HepG2 (cell line): ENCODE data around the gene IRX4. TPM values are rescaled to one million over a fixed set of nuclear protein-coding genes. Genes with fewer than 3 reads are reported as not detected.

Source experiments
- ATAC-seq: fragments of 200-7000 bp; cut with Tn5 transposase; 3 replicates; pipeline ENCODE4 v1.9.1; 2020; ENCODE audit warnings: mild to moderate bottlenecking, moderate library complexity
- BruUV-seq: library from RNA; stranded (reverse); fragments of 400-500 nt; replicated peaks from 2 replicates; lab custom pipeline; 2021; lab: Mats Ljungman, UMichigan
- CTCF ChIA-PET: fragments of 300-600 bp; formaldehyde crosslinking; extraction: SDS; loops from one replicate; lab custom pipeline; 2021; ENCODE audit warnings: low total read pairs, inconsistent platforms, low intra/inter-chr PET ratio; lab: Yijun Ruan, JAX
- POLR2A ChIA-PET: fragments of 350-600 bp; sonication (Branson Sonifier 250); formaldehyde crosslinking; loops from one replicate; lab custom pipeline; 2020; ENCODE audit warnings: antibody characterized with exemption, inconsistent platforms; lab: Yijun Ruan, JAX
- DNase-seq: peaks from one replicate; pipeline ENCODE4 v3.0.0-alpha.2; 2015; ENCODE audit warnings: low spot score
- FAIRE-seq: peaks from 3 replicates; lab custom pipeline; 2011; peaks lifted over from hg19 to GRCh38; lab: Jason Lieb, UNC
- H2AFZ ChIP-seq: one replicate; pipeline ENCODE4 v1.6.1; 2011; ENCODE audit warnings: low read length, inconsistent platforms
- H3K27ac ChIP-seq: fragments of 300-600 bp; 3 replicates; pipeline ENCODE4 v1.8.0; 2011; ENCODE audit warnings: mixed run types, mild to moderate bottlenecking, mixed read lengths, low read length, inconsistent platforms; ENCODE audit not compliant: insufficient read depth; ENCODE audit errors: extremely low read length
- H3K27me3 ChIP-seq, 2 experiments: fragments of 200-600 bp in 1 of 2; 2 replicates in 1 of 2; 3 replicates in 1 of 2; pipeline versions ENCODE4 v1.6.0 to v1.8.0; 2011; ENCODE audit warnings: low read length in 2 of 2, mild to moderate bottlenecking in 2 of 2, moderate library complexity in 2 of 2, inconsistent platforms in 1 of 2; ENCODE audit not compliant: insufficient read depth in 2 of 2, control insufficient read depth in 1 of 2
- H3K36me3 ChIP-seq, 2 experiments: fragments of 200-600 bp in 1 of 2; replicated peaks in 1 of 2; 2 replicates in 1 of 2; 3 replicates in 1 of 2; pipeline versions ENCODE4 v1.5.1 to v1.8.0; 2011; ENCODE audit warnings: low read length in 2 of 2, inconsistent platforms in 1 of 2; ENCODE audit not compliant: insufficient read depth in 2 of 2, control insufficient read depth in 1 of 2
- H3K4me1 ChIP-seq: 2 replicates; pipeline ENCODE4 v1.5.1; 2012; ENCODE audit warnings: low read length, inconsistent platforms; ENCODE audit not compliant: insufficient read depth
- H3K4me2 ChIP-seq: 2 replicates; pipeline ENCODE4 v1.6.0; 2011; ENCODE audit warnings: low read depth, low read length, inconsistent platforms
- H3K4me3 ChIP-seq, 3 experiments: fragments of 200-600 bp in 1 of 3; sonication (generic), shearing (Covaris generic) in 1 of 3; replicated peaks in 1 of 3; 2 replicates each; pipeline ENCODE4 v1.5.1; 2011 to 2016; ENCODE audit warnings: low read length in 3 of 3, inconsistent platforms in 2 of 3, low read depth in 2 of 3, mild to moderate bottlenecking in 2 of 3, control low read depth in 1 of 3, mixed read lengths in 1 of 3; ENCODE audit not compliant: insufficient read depth in 1 of 3
- H3K79me2 ChIP-seq: one replicate; pipeline ENCODE4 v1.6.1; 2011; ENCODE audit warnings: low read length, inconsistent platforms; ENCODE audit not compliant: insufficient read depth
- H3K9ac ChIP-seq: 2 replicates; pipeline ENCODE4 v1.6.0; 2011; ENCODE audit warnings: mild to moderate bottlenecking, low read depth, low read length, inconsistent platforms; ENCODE audit not compliant: insufficient read depth
- H3K9me3 ChIP-seq: 2 replicates; pipeline ENCODE4 v1.5.1; 2012; ENCODE audit warnings: mild to moderate bottlenecking, low read length
- H4K20me1 ChIP-seq: 2 replicates; pipeline ENCODE4 v1.6.0; 2011; ENCODE audit warnings: inconsistent platforms, mild to moderate bottlenecking, low read length, moderate library complexity; ENCODE audit not compliant: insufficient read depth
- EZH2 ChIP-seq: conservative IDR thresholded peaks from 2 replicates; pipeline ENCODE4 v1.6.1; 2012; ENCODE audit warnings: mild to moderate bottlenecking, low read depth, low read length, moderate library complexity
- XRCC5 ChIP-seq: fragments of 200-400 bp; formaldehyde crosslinking; optimal IDR thresholded peaks from 2 replicates; pipeline ENCODE3; 2017; ENCODE audit warnings: mild to moderate bottlenecking, low read length
- ZBTB21 ChIP-seq: sonication (generic); formaldehyde crosslinking; IDR thresholded peaks from 2 replicates; pipeline ENCODE4 v1.4.0; 2020; ENCODE audit warnings: missing genetic modification reagents
- ZNF550 ChIP-seq: sonication (generic); formaldehyde crosslinking; IDR thresholded peaks from 2 replicates; pipeline ENCODE4 v1.4.0; 2020; ENCODE audit warnings: mild to moderate bottlenecking, missing genetic modification reagents, borderline replicate concordance
- ZNF687 ChIP-seq: sonication (generic); formaldehyde crosslinking; IDR thresholded peaks from 2 replicates; pipeline ENCODE4 v1.5.1; 2020; ENCODE audit warnings: mild to moderate bottlenecking, missing genetic modification reagents, moderate library complexity
- WGBS: methylation state at CpG from one replicate; pipeline ENCODE4 v1.1.6; 2017; ENCODE audit warnings: low lambda C conversion rate; 5-methylcytosine and 5-hydroxymethylcytosine counted together
- in situ Hi-C: cut with HindIII; loops from 2 replicates; pipeline ENCODE4 v1.10.0; 2017; ENCODE audit warnings: low pct_unique_long_range_greater_than_20kb; ENCODE audit not compliant: extremely low pct_ligation_motif_present
- intact Hi-C: fragments of 100-400 bp; cut with micrococcal nuclease; formaldehyde crosslinking; loops from one replicate; pipeline ENCODE4 v1.10.0; 2022; ENCODE audit not compliant: unreplicated experiment
- polyA plus RNA-seq, 8 experiments: library from polyadenylated mRNA; depleted of rRNA in 3 of 8; stranded (reverse) in 7 of 8; unstranded in 1 of 8; fragments of >200 nt; fragmentation: Illumina TruSeq in 4 of 8; extraction: Trizol in 4 of 8; gene quantifications; 2 replicates each; pipeline versions ENCODE4 v1.2.1 to v1.2.3, GENCODE V29; 2011 to 2016; ENCODE audit warnings: low read depth in 4 of 8, missing spikeins in 1 of 8, mixed read lengths in 1 of 8; ENCODE audit not compliant: insufficient read depth in 1 of 8
- total RNA-seq, 5 experiments: library from RNA; depleted of rRNA; stranded (reverse); fragments of >200 nt; fragmentation: Illumina TruSeq; extraction: Trizol; gene quantifications; 2 replicates each; pipeline ENCODE4 v1.2.3, GENCODE V29; 2016; ENCODE audit warnings: low read depth in 1 of 5

Gene IRX4
- total and polyA plus RNA-seq, 2 of the 13 experiments (the other 11 are each of a cell fraction or from before 2014, with no cell fraction given): not detected

GRCh38 chr5:1889321-1890065 lies 6.8 kb upstream of the IRX4 start:
- TF ChIP-seq ZNF550 (no peak), XRCC5 (no peak), ZBTB21 (CRISPR knock-in tag) (no peak)
- TF ChIP-seq, all 625 proteins: peak for 0
- no peak overlapping the region for H3K4me2 ChIP-seq
- DNase-seq (no peak), FAIRE-seq (no peak), ATAC-seq (no peak; the same call in 2 of the 3 replicates)
- ChIA-PET CTCF (no interaction called here), POLR2A (no interaction called here)
- in situ Hi-C loops (no loop called here), intact Hi-C loops (no loop called here)
- no peaks in the 10 kb centered on the region for H4K20me1 ChIP-seq
- no peak overlapping the region for H2AFZ ChIP-seq
- 11% methylated on average over 7 of the region's 13 CpGs for WGBS
- no peaks in the 10 kb centered on the region for H3K79me2 ChIP-seq
- peaks cover 10 to 76% of the 10 kb centered on the region in 2 experiments; a peak in 3 of 5 replicates for H3K27me3 ChIP-seq
- H3K4me3 ChIP-seq: no peak overlapping the region
- H3K4me1 ChIP-seq: no peaks in the 10 kb centered on the region
- H3K9ac ChIP-seq: no peak overlapping the region
- H3K36me3 ChIP-seq: no peaks in the 10 kb centered on the region
- no peaks in the 10 kb centered on the region for H3K9me3 ChIP-seq
- BruUV-seq: no TSS peak
- H3K27ac ChIP-seq: no peak overlapping the region

- no peaks in the 10 kb centered on the region for H3K36me3 ChIP-seq
- DNase-seq: no peak
- ChIA-PET POLR2A (no interaction called here), CTCF (no interaction called here)
- H3K4me2 ChIP-seq: no peak overlapping the region
- in situ Hi-C loops: no loop called here
- H3K27ac ChIP-seq: no peak overlapping the region
- H3K9ac ChIP-seq: no peak overlapping the region
- BruUV-seq: no TSS peak
- H2AFZ ChIP-seq: no peak overlapping the region
- H3K4me3 ChIP-seq: no peak overlapping the region
- H3K79me2 ChIP-seq: no peaks in the 10 kb centered on the region
- H3K9me3 ChIP-seq: no peaks in the 10 kb centered on the region
- ATAC-seq: no peak; the same call in 2 of the 3 replicates
- H3K27me3 ChIP-seq: peaks cover 9 to 75% of the 10 kb centered on the region in 2 experiments; a peak in 4 of 5 replicates
- H3K4me1 ChIP-seq: no peaks in the 10 kb centered on the region
- TF ChIP-seq ZNF687 (CRISPR knock-in tag): 0 out of 2 replicates have a peak, but pooled peaks have one; percentile 9
- no peak for TF ChIP-seq EZH2
- no peak for FAIRE-seq
- intact Hi-C loops: no loop called here
- 19% methylated on average over 10 of the region's 24 CpGs for WGBS
- H4K20me1 ChIP-seq: no peaks in the 10 kb centered on the region
Measured at GRCh38 chr5:1888541-1889251, 6.0 kb upstream of the IRX4 start.
